HUES64 (cell line): ENCODE measurements around the gene PTPRN2.
"Not testable (repeated sequence)": the region's sequence is repeated elsewhere in the genome, so short reads cannot be mapped to it uniquely, and the experiment has no call there.

Experiments
- H3K27ac ChIP-seq: 2 replicates; pipeline ENCODE4 v1.7.0; 2013; ENCODE audit warnings: low read depth, low read length, inconsistent platforms
- H3K27me3 ChIP-seq: 2 replicates; pipeline ENCODE4 v1.6.1; 2013; ENCODE audit warnings: mild to moderate bottlenecking, low read length; ENCODE audit not compliant: insufficient read depth
- H3K36me3 ChIP-seq: 2 replicates; pipeline ENCODE4 v1.6.1; 2013; ENCODE audit warnings: mild to moderate bottlenecking, low read length; ENCODE audit not compliant: insufficient read depth
- H3K4me1 ChIP-seq: 2 replicates; pipeline ENCODE4 v1.6.1; 2013; ENCODE audit warnings: mild to moderate bottlenecking, low read length, moderate library complexity; ENCODE audit not compliant: insufficient read depth
- H3K4me3 ChIP-seq: 2 replicates; pipeline ENCODE4 v1.5.1; 2013; ENCODE audit warnings: mild to moderate bottlenecking, low read length, moderate library complexity
- H3K9ac ChIP-seq: 2 replicates; pipeline ENCODE4 v1.6.1; 2013; ENCODE audit warnings: mild to moderate bottlenecking, low read depth, low read length
- H3K9me3 ChIP-seq: 2 replicates; pipeline ENCODE4 v1.6.1; 2013; ENCODE audit warnings: low read depth, low read length; ENCODE audit not compliant: insufficient read depth
- WGBS: fragments of 150-250, 120-280 bp; methylation state at CpG from one replicate; pipeline ENCODE4 v1.1.7; 2013; ENCODE audit warnings: missing lambda C conversion rate; 5-methylcytosine and 5-hydroxymethylcytosine counted together

Gene PTPRN2

GRCh38 chr7:157903296-157903695, 684.3 kb downstream of the PTPRN2 start:
- Histone ChIP-seq H3K27me3 (no peaks in the 10 kb centered on the region), H3K27ac (no peak overlapping the region), H3K4me3 (no peak overlapping the region), H3K9me3 (peaks cover 92% of the 10 kb centered on the region), H3K9ac (no peak overlapping the region), H3K36me3 (no peaks in the 10 kb centered on the region), H3K4me1 (no peaks in the 10 kb centered on the region)
- WGBS, result 86% methylated on average over 9 of the region's 9 CpGs

- H3K4me1 ChIP-seq, H3K27me3 ChIP-seq, H3K9ac ChIP-seq, H3K27ac ChIP-seq, H3K36me3 ChIP-seq, H3K4me3 ChIP-seq: not testable (repeated sequence)
- peaks cover 94% of the 10 kb centered on the region for H3K9me3 ChIP-seq
- 89% methylated on average over 40 of the region's 45 CpGs for WGBS
Observed at GRCh38 chr7:157901816-157902610, 685.6 kb downstream of the PTPRN2 start.

GRCh38 chr7:157901166-157901565, 686.5 kb downstream of the PTPRN2 start:
- peaks cover 95% of the 10 kb centered on the region for H3K9me3 ChIP-seq
- H3K4me1 ChIP-seq, result no peaks in the 10 kb centered on the region
- H3K4me3 ChIP-seq, result no peak overlapping the region
- H3K27ac ChIP-seq, result no peak overlapping the region
- no peaks in the 10 kb centered on the region for H3K27me3 ChIP-seq
- no peaks in the 10 kb centered on the region for H3K36me3 ChIP-seq
- 81% methylated on average over 14 of the region's 14 CpGs for WGBS
- H3K9ac ChIP-seq, result no peak overlapping the region

- Histone ChIP-seq H3K4me1 (no peaks in the 10 kb centered on the region), H3K9ac (no peak overlapping the region), H3K9me3 (peaks cover 95% of the 10 kb centered on the region), H3K27ac (no peak overlapping the region), H3K4me3 (no peak overlapping the region), H3K36me3 (no peaks in the 10 kb centered on the region), H3K27me3 (no peaks in the 10 kb centered on the region)
- WGBS, result 78% methylated on average over 4 of the region's 4 CpGs
Observed at GRCh38 chr7:157900556-157900955, 687.1 kb downstream of the PTPRN2 start.

- H3K27ac ChIP-seq, result no peak overlapping the region
- H3K36me3 ChIP-seq, result no peaks in the 10 kb centered on the region
- H3K9me3 ChIP-seq, result peaks cover 95% of the 10 kb centered on the region
- H3K27me3 ChIP-seq, result no peaks in the 10 kb centered on the region
- H3K4me1 ChIP-seq, result no peaks in the 10 kb centered on the region
- WGBS, result 91% methylated on average over 11 of the region's 11 CpGs
- H3K4me3 ChIP-seq, result no peak overlapping the region
- H3K9ac ChIP-seq, result no peak overlapping the region
Observed at GRCh38 chr7:157900011-157900410, 687.6 kb downstream of the PTPRN2 start.

- Histone ChIP-seq H3K9me3 (peaks cover 92% of the 10 kb centered on the region), H3K36me3 (no peaks in the 10 kb centered on the region), H3K9ac (no peak overlapping the region), H3K27me3 (no peaks in the 10 kb centered on the region), H3K27ac (no peak overlapping the region), H3K4me3 (no peak overlapping the region), H3K4me1 (no peaks in the 10 kb centered on the region)
- WGBS, result 85% methylated on average over 16 of the region's 17 CpGs
Observed at GRCh38 chr7:157898802-157899505, 688.7 kb downstream of the PTPRN2 start.

- no peak overlapping the region for H3K4me3 ChIP-seq
- WGBS, result 84% methylated on average over 11 of the region's 11 CpGs
Observed at GRCh38 chr7:157898261-157898660, 689.4 kb downstream of the PTPRN2 start.

GRCh38 chr7:157897681-157898080, 689.9 kb downstream of the PTPRN2 start:
- H3K27me3 ChIP-seq, result no peaks in the 10 kb centered on the region
- peaks cover 92% of the 10 kb centered on the region for H3K9me3 ChIP-seq
- WGBS, result 94% methylated on average over 30 of the region's 30 CpGs
- no peak overlapping the region for H3K27ac ChIP-seq
- no peaks in the 10 kb centered on the region for H3K4me1 ChIP-seq
- no peak overlapping the region for H3K4me3 ChIP-seq
- no peaks in the 10 kb centered on the region for H3K36me3 ChIP-seq
- H3K9ac ChIP-seq, result no peak overlapping the region

More at GRCh38 chr7:157898261-157898660, 689.4 kb downstream of the PTPRN2 start:
- Histone ChIP-seq H3K9me3 (peaks cover 92% of the 10 kb centered on the region), H3K36me3 (no peaks in the 10 kb centered on the region), H3K27ac (no peak overlapping the region), H3K27me3 (no peaks in the 10 kb centered on the region), H3K4me1 (no peaks in the 10 kb centered on the region), H3K9ac (no peak overlapping the region)

- H3K9ac ChIP-seq, result no peak overlapping the region
- H3K4me1 ChIP-seq, result no peaks in the 10 kb centered on the region
- H3K27me3 ChIP-seq, result no peaks in the 10 kb centered on the region
- H3K9me3 ChIP-seq, result peaks cover 92% of the 10 kb centered on the region
- no peak overlapping the region for H3K27ac ChIP-seq
- H3K4me3 ChIP-seq, result no peak overlapping the region
- 93% methylated on average over 26 of the region's 26 CpGs for whole genome bisulfite sequencing
- no peaks in the 10 kb centered on the region for H3K36me3 ChIP-seq
Observed at GRCh38 chr7:157896774-157897555, 690.7 kb downstream of the PTPRN2 start.

- H3K9me3 ChIP-seq, result peaks cover 94% of the 10 kb centered on the region
- not testable (repeated sequence) for H3K9ac ChIP-seq, H3K27me3 ChIP-seq, H3K27ac ChIP-seq, H3K4me1 ChIP-seq, H3K4me3 ChIP-seq, H3K36me3 ChIP-seq
- WGBS, result 86% methylated on average over 15 of the region's 15 CpGs
Observed at GRCh38 chr7:157896376-157896675, 691.3 kb downstream of the PTPRN2 start.
